ENCODE results near the gene USP48.

DNA sequence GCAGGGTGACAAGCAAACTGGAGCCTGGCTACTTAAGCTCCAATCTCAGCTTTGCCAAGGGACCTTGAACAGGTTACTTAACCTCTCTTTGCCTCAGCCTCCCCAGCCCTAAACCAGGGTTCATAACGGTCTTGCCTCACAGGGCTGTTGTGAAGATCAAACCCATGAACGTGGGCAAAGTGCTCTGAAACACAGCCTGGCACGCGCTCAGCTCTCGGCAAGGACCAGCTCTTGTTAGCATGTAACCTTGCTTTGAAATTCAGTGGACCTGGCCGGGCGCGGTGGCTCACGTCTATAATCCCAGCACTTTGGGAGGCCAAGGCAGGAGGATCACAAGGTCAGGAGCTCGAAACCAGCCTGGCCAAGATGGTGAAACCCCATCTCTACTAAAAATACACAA, 138.6 kb downstream of the USP48 start:
- TF ChIP-seq POLR2A (IDR thresholded peaks at IDR 0.05; ENCODE audit: low read depth, low read length) (no peak), BHLHE40 (IDR thresholded peaks at IDR 0.05; ENCODE audit: low read depth, low read length) (no peak), RFX5 (IDR thresholded peaks at IDR 0.05; ENCODE audit: low read depth, low read length) (no peak), MXI1 (IDR thresholded peaks at IDR 0.05; ENCODE audit: borderline replicate concordance, low read depth, low read length) (no peak)
- TF ChIP-seq, protein P1, sequence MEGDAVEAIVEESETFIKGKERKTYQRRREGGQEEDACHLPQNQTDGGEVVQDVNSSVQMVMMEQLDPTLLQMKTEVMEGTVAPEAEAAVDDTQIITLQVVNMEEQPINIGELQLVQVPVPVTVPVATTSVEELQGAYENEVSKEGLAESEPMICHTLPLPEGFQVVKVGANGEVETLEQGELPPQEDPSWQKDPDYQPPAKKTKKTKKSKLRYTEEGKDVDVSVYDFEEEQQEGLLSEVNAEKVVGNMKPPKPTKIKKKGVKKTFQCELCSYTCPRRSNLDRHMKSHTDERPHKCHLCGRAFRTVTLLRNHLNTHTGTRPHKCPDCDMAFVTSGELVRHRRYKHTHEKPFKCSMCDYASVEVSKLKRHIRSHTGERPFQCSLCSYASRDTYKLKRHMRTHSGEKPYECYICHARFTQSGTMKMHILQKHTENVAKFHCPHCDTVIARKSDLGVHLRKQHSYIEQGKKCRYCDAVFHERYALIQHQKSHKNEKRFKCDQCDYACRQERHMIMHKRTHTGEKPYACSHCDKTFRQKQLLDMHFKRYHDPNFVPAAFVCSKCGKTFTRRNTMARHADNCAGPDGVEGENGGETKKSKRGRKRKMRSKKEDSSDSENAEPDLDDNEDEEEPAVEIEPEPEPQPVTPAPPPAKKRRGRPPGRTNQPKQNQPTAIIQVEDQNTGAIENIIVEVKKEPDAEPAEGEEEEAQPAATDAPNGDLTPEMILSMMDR (conservative IDR thresholded peaks at IDR 0.05; ENCODE audit: low read depth, low read length) = no peak
- TF ChIP-seq, protein P2, sequence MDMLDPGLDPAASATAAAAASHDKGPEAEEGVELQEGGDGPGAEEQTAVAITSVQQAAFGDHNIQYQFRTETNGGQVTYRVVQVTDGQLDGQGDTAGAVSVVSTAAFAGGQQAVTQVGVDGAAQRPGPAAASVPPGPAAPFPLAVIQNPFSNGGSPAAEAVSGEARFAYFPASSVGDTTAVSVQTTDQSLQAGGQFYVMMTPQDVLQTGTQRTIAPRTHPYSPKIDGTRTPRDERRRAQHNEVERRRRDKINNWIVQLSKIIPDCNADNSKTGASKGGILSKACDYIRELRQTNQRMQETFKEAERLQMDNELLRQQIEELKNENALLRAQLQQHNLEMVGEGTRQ (IDR thresholded peaks at IDR 0.05; ENCODE audit: low read depth, low read length) = no peak

Data from IMR-90 (cell line).